HG03432 (cell line): ENCODE data around the gene CWF19L1.

Source experiments
- ATAC-seq: cut with Tn5 transposase; IDR thresholded peaks from one replicate; pipeline ENCODE4 v1.9.1; 2021; ENCODE audit warnings: mild to moderate bottlenecking, moderate library complexity; ENCODE audit not compliant: unreplicated experiment

The CWF19L1 gene

DNA sequence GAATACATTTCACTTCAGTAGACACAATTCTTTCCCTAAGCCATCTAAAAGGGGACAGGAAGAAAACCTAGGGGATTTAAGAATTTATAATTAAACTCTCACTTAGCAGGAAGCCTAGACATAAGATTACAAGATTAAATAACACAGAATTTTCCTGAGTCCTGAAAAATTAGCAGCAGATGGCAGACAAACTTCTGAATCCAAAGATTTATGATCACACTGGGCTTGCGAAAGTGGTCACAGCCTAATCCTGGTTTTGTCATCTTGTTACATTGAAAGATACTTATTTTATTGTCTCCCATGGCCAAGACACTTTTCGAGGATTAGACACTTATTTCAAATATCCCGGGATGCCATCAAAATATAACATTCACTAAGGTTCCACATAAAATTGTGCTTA is 84.5 kb downstream of the CWF19L1 start:
- no peak for ATAC-seq
